ENCODE results near the gene PLCB2.

PLCB2 gene

DNA sequence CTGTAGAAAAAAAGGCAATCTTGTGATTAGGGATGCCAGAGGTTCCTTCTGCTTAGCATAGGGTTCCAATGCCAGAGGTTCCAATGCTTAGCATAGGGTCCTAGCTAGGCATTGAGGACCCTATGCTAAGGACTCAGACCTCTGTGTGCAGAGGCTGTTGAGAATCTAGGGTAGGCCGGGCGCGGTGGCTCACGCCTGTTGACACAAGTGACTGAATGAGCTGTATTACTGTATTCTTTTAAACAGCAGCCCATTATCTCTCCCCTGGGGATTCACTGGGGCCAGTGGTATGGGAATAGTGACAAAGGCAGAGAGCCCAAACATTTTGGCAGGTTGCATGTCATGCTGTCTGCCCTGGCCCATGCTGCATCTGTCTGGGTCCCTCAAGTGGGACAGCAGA is 52.7 kb downstream of the PLCB2 start:
- DNase-seq (ENCODE audit: low read depth, low spot score) = no peak

DNA sequence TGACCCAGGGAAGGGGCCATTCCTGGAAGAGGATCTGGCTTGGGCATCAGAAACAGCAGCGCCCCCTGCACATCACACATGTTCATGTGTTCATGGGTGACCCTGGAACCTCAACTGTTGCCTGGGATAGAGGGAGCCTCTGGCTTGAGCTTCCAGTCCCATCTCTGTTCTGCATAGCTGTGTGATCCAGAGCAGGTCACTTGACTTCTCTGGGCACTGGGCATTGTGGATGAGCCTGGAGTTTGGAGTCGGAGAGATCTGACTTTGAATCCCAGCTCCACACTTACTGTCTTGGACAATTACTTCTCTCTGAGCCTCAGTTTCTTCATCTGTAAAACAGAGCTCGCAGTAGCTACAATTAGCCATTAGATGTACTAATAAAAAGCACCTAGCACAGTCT is 53.3 kb downstream of the PLCB2 start:
- no peak for TF ChIP-seq CTCF (IDR thresholded peaks at IDR 0.05; ENCODE audit: insufficient read depth, low read length, missing control alignments)
- ChIA-PET CTCF (interaction anchor here (0.8 to 19.1 kb wide), 8 partner anchors 9 to 37 kb away, joined by 3 to 419 read pairs (median 5); partner anchors contain the start of gene PAK6), POLR2A (no interaction called here)

More for the DNA sequence above, 52.7 kb downstream of the PLCB2 start:
- no peak for TF ChIP-seq CTCF (IDR thresholded peaks at IDR 0.05; ENCODE audit: insufficient read depth, low read length, missing control alignments)
- no peak overlapping the region for H3K4me3 ChIP-seq (ENCODE audit: low read depth, low read length)
- ChIA-PET POLR2A (no interaction called here), CTCF (interaction anchor here (0.8 to 19.1 kb wide), 7 partner anchors 9 to 37 kb away, joined by 3 to 419 read pairs (median 6); partner anchors contain the start of gene PAK6)

DNA sequence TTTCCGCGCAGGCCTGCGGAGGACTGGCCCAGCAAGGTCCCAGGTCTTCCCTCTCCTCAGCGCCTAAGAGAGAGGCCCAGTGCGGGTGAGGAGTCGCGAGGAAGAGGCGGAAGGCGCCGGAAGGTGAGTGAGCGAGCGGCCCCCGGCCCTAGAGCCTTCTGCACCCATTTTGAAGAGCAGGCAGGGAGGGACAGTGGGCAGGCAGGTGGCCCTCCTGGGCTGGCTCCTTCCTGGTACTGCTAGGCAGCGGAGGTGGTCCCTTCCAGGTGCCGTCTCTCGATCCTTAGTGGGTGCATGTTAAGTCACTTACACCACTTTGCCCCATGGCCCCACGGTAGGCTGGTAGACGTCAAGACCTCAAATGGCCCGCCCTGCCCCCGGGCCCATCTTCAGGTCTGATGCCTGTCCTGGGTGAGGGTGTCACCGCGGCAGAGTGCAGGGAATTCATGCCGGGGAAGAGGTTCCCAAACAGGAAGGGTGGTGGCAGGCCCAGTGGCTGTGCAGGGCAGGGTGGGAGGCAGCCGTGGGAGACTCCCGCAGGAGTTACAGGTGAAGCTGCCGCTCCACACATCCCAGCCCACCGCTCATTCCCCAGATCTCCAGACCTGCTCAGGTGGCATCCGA is 54.5 kb downstream of the PLCB2 start:
- POLR2A ChIA-PET = interaction anchor here (0.6 kb wide), 1 partner anchor 10 kb away, joined by 3 read pairs; no protein-coding TSS in a partner anchor
- H3K4me3 ChIP-seq (ENCODE audit: low read depth, low read length) = peak overlapping the region; percentile 40
- CTCF ChIA-PET = interaction anchor here (1.8 to 19.1 kb wide), 3 partner anchors 11 to 22 kb away, joined by 6 to 419 read pairs (median 7); partner anchors contain the start of gene PAK6
- TF ChIP-seq CTCF (IDR thresholded peaks at IDR 0.05; ENCODE audit: insufficient read depth, low read length, missing control alignments) = no peak
- no peak for DNase-seq (ENCODE audit: low read depth, low spot score)

More for the DNA sequence above, 53.3 kb downstream of the PLCB2 start:
- no peak overlapping the region for H3K4me3 ChIP-seq (ENCODE audit: low read depth, low read length)
- DNase-seq (ENCODE audit: low read depth, low spot score) = no peak

- ChIA-PET CTCF (no interaction called here), POLR2A (no interaction called here)
- no peak for DNase-seq (ENCODE audit: low read depth, low spot score)
- H3K4me3 ChIP-seq (ENCODE audit: low read depth, low read length) = peak overlapping the region; percentile 40
- TF ChIP-seq CTCF (IDR thresholded peaks at IDR 0.05; ENCODE audit: insufficient read depth, low read length, missing control alignments) = no peak
Observed at GRCh38 chr15:40252438-40253166, 55.1 kb downstream of the PLCB2 start.

DNA sequence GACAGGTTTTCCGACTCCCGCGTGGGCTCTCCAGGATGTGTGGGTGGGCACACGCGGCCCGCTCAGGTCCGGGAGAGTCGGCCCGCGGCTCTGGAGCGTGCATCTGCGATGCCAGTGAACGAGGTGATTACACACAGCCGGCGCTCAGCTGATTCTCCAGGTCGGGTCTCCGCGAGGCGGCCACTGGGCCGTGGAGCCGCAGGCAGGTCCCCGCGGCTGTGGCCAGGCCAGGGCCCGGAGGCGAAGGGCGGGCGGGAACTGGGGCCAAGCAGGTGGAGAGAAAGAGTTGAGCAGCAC is 55.6 kb downstream of the PLCB2 start:
- ChIA-PET POLR2A (no interaction called here), CTCF (no interaction called here)
- TF ChIP-seq CTCF (IDR thresholded peaks at IDR 0.05; ENCODE audit: insufficient read depth, low read length, missing control alignments) = no peak
- DNase-seq (ENCODE audit: low read depth, low spot score) = no peak
- H3K4me3 ChIP-seq (ENCODE audit: low read depth, low read length) = no peak overlapping the region

DNA sequence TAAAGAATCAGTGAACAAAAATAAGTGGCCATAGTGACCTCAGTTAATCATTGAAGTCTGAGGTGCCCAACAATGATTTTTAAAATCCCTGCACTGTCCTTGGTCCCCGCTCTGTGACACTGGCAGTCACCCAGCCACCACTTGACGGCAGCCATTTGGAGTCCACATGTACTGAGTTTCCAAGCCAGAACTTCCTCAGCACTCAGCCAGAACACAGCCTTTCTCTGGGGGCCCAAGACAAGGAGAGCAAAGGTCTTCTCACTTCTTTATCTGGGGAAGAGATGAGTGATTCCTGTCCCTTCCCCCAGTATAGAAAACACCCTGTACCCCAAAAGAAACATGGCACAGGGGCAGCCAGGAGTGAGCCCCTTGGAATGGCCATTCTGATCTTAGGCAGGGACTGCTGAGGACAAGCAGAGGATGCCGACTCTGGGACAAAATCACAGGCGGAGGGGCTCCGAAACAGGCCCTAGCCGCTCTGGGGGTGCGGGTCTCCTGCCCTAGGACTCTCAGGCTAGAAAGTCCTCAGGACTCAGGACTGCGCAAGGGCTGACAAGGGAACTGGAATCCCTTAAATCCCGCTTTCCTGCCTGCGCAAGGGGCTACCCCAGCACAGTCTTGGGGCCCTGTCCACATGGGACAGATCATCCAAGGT is 56.1 kb downstream of the PLCB2 start:
- H3K4me3 ChIP-seq (ENCODE audit: low read depth, low read length) = no peak overlapping the region
- POLR2A ChIA-PET = no interaction called here
- TF ChIP-seq CTCF (IDR thresholded peaks at IDR 0.05; ENCODE audit: insufficient read depth, low read length, missing control alignments) = no peak
- no peak for DNase-seq (ENCODE audit: low read depth, low spot score)
- CTCF ChIA-PET = interaction anchor here (1.2 to 5.5 kb wide), 5 partner anchors 9 to 34 kb away, joined by 4 to 52 read pairs (median 5); no protein-coding TSS in a partner anchor
